GM19238 (cell line): ENCODE data around the gene SMIM10.
"Not testable (repeated sequence)": the region's sequence is repeated elsewhere in the genome, so short reads cannot be mapped to it uniquely, and the experiment has no call there.

Experiments used
- DNase-seq: peaks from one replicate; pipeline ENCODE4 v3.0.0; 2011; ENCODE audit warnings: low spot score; ENCODE audit not compliant: insufficient read length

The SMIM10 gene

GRCh38 chrX:134990801-134991481 is at the start of gene SMIM10:
Gene SMIM10, plus strand, starts transcription at chrX:134990991. Its CDS starts 105 bp downstream, at chrX:134991096.
- no peak for DNase-seq

DNA sequence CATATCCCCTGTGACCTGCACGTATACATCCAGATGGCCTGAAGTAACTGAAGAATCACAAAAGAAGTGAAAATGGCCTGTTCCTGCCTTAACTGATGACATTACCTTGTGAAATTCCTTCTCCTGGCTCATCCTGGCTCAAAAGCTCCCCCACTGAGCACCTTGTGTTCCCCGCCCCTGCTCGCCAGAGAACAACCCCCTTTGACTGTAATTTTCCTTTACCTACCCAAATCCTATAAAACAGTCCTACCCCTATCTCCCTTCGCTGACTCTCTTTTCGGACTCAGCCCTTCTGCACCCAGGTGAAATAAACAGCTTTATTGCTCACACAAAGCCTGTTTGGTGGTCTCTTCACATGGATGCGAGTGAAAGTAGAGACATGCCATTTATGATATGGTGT is 44.4 kb upstream of the SMIM10 start:
- not testable (repeated sequence) for DNase-seq

DNA sequence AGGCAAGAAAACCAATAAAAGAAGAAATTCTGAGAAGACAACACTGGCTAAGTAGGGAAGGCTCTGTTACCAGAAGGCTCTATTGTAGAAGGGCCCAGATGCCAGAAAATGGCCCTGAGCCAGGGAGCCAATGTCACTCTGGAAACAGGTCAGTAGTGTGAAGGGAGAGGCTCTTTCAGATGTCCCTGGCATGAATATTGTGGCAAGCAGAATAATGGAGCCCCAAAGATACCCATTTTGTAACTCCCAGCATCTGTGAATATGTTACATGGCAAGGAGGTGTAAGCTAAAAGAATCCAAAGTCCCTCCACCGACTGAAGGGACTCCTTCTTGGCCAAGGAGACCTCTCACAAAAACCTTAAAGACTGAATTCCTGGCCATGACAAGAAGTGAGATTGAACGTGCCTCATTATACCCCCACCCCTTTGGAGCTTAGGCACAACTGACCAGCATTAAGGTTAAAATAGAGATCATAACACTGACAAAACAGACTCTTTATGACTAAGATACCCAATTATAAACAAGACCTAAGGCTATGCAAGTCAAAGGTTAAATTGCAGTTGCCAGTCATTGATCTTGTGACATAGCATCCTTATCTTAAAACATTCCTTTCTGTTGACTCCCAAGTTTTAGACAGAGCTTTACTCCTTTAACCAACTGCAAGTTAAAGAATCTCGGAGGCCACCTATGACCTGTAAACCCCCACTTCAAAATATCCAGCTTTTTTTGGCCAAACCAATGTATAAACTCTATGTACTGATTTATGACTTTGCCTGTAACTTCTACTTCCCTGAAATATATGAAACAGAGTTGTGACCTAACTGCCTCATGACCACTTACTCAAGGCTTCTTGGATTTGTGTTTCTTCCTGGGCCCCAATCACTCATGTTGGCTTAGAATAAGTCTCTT is 42.2 kb upstream of the SMIM10 start:
- DNase-seq, result no peak

DNA sequence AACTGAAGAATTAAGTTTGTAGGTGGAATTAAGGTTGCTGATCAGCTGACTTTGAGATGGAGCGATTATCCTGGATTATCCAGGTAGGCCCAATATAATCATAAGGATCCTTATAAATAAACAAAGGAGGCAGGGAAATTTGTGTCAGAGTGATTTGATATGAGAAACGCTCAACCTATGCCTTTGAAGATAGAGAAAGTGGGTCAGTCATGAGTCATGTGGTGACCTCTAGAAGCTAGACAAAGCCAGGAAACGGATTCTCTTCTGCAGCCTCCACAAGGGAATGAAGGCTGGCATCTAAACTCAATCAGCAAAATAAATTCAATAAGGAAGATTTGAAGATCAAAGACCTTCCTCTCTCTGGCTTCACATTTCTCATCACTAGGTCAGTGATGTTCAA is 41.5 kb upstream of the SMIM10 start:
- no peak for DNase-seq

- no peak for DNase-seq
Observed at GRCh38 chrX:134957836-134958235, 33.0 kb upstream of the SMIM10 start.

DNA sequence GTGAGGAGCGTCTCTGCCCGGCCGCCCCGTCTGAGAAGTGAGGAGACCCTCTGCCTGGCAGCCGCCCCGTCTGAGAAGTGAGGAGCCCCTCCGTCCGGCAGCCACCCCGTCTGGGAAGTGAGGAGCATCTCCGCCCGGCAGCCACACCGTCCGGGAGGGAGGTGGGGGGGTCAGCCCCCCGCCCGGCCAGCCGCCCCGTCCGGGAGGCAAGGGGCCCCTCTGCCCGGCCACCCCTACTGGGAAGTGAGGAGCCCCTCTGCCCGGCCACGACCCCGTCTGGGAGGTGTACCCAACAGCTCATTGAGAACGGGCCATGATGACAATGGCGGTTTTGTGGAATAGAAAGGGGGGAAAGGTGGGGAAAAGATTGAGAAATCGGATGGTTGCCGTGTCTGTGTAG is 30.4 kb upstream of the SMIM10 start:
- DNase-seq, result not testable (repeated sequence)

DNA sequence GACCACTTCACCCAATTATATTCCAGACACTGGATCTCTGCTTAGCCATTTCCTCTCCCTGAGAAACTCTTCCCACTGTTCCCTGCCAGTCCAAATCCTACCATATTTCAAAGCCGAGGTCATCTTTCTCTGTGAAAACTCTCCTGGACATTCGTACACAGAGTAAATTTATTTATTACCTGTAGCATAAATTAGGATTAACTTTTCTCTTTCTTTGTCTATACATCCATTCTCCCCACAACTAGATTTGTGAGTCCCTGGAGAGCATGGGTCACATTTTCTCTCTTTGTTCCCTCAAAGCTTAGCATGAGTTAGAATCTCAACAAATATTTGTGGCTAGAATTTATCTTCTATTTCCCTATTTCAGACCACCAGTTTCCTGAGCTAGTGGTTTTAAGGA is 27.8 kb upstream of the SMIM10 start:
- no peak for DNase-seq

DNA sequence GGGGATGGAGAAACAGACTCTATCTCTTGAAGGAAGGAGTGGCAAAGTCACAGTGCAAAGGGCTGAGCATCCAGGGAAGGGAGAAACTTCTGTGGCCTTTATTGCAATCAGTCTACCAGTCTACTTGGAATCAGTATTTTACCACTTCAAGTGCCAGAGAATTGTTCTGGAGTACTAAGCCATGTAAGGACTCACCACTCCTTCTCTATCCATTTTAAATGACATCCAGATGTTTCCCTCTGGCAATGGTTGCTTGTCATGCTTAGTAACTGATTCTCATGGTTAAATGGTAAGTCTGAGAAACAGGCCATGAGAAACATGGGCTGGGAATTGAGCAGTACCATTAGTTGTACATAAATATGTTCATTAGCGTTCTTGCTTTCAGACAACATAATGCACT is 21.1 kb upstream of the SMIM10 start:
- no peak for DNase-seq

- no peak for DNase-seq
Observed at GRCh38 chrX:134971926-134972325, 18.9 kb upstream of the SMIM10 start.

- no peak for DNase-seq
Observed at GRCh38 chrX:134975516-134975915, 15.3 kb upstream of the SMIM10 start.

DNA sequence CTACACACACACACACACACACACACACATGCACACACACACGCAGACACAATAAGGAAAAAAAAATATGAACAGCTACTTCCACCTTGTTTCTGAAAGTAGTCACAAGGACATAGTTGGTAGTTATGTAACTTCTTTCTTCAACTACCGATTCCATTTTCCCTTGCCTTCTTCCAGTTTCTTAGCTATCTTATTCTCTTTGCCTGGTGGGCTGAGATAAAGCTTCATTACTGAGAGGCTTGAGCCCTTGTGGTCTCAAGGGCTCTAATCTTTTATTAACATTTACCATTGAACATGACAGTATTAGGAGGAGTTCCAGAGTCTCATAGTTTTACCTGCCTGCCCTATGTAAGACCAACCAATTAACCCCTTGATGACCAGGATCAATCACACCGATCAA is 8.9 kb upstream of the SMIM10 start:
- DNase-seq, result no peak

DNA sequence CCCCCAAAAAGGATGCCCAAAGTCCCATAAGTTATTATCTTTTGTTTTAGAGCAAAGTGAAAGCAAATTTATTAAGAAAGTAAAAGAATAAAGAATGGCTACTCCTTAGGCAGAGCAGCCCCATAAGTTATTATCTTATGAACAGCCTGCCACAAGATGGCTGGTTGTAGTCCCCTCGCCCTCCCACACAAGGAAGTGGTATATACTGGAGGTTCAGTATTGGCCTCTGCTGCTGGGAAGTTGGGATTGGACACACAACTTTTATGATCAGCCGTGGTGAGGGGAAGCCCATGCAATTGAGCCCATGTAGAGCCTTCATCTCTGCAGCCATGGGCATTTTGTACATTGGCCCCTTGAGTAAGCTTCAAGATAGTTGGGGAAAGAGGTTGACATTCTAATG is 8.0 kb upstream of the SMIM10 start:
- DNase-seq, result no peak

DNA sequence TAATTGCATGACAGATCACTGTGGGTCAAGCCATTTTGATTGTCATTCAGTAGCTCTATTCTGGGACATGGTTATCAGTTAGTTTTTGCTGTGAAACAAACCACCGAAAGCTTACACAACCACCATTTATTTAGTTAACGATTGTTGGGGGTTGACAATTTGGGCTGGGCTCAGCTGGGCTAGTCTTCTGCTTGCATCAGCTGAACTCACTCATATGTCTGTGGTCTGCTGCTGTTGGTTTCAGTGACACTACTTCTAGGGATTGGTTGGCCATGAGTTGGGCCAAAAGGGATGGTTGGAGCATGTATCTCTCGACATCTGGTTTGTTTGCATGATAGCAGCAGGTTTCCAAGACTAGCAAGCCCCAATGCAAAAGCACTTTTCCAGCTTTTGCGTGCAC is 5.3 kb upstream of the SMIM10 start:
- no peak for DNase-seq

DNA sequence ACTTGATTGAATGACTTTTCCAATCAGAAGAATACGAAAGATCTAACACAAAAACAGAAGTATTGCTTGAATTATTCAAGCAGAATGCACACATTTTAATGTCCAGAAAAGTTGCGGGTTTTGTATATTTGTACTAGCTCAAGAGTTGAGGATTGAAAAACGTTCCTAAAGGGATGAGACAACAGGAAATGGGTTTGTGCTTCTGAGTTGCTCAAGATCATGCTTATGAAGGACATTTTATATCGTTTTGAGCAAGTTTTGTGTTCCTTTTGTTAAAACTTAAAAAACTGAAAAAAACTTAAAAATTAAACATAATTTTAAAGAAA is 353 bp upstream of the SMIM10 start:
- DNase-seq, result no peak

DNA sequence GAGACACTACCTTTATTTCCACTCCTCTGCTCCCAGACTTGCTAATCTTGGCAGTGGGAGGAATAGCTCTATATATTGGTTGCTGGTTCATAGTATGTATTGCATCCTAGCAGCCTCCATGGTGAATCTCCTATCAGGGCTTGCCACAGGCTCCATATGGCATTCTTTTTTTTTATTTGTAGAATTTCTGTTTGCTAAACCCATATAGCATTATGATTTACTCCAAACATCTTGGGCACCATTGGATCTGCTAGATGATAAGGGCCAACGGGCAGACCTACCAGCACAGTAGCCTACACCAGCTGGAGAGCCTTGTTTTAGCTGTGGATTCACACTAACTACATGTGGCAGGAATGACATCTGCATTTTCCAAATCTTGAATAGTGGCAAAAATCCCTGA is 6.9 kb downstream of the SMIM10 start:
- no peak for DNase-seq

DNA sequence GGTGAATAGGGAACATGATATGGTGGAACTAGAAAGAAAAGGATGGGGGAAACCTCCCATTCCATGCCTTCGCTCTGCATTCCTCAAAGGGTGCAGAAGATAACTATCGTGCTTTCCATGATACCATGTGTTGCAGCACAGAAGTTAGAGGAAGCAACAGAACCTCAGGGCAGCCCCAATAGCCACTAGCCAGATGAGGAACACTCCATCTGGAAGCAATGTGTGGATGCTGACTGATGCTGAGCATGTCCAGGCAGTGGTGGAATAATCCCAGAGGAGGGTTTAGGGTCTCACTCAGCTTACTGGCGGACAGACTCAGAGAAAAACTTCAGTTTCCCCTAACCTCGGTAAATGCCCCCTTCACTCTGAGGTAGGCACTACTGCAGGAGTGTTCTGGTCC is 7.5 kb downstream of the SMIM10 start:
- DNase-seq, result no peak

- DNase-seq, result no peak
Observed at GRCh38 chrX:134999469-134999868, 8.7 kb downstream of the SMIM10 start.

- no peak for DNase-seq
Observed at GRCh38 chrX:135000516-135000915, 9.7 kb downstream of the SMIM10 start.

GRCh38 chrX:135003876-135004623 is 13.3 kb downstream of the SMIM10 start:
- DNase-seq, result peak; percentile 49

GRCh38 chrX:135006187-135006586 is 15.4 kb downstream of the SMIM10 start:
- no peak for DNase-seq

GRCh38 chrX:135009057-135009610 is 18.3 kb downstream of the SMIM10 start:
- no peak for DNase-seq

DNA sequence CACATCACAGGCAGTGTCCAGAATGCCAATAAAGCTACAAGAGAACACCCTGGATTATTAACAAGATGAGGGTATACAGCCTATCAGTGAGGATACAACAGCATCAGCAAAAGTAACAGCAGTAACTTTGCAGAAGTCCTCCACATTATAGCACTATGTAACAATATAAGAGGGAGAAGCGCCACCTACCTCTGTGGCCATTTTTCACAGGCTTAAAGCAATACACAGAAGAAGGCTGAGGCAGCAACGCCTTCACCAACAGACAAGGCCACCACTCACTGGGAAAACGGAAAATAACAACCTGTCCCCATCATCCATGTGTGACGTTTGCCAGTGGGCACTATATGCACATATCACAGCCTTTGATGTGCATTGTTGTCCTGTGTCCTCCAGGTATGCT is 19.0 kb downstream of the SMIM10 start:
- DNase-seq, result no peak
